ENCODE measurements around the gene TEX22. TPM values are rescaled to one million over a fixed set of nuclear protein-coding genes. Genes with fewer than 3 reads are reported as not detected.

TEX22 gene
- polyA plus RNA-seq, 1 experiment: 0.05 TPM

GRCh38 chr14:105384605-105385321 is 13.6 kb upstream of the TEX22 start:
- H3K4me3 ChIP-seq (ENCODE audit: low read depth, low read length): no peak overlapping the region
- no peak overlapping the region for H3K27ac ChIP-seq (ENCODE audit: low read depth, low read length)
- no peak for DNase-seq (ENCODE audit: low read depth, low spot score)
- H3K9me3 ChIP-seq (ENCODE audit: control insufficient read depth, insufficient read depth, low read length): peaks cover 7% of the 10 kb centered on the region; the same call in 1 of the 2 replicates
- TF ChIP-seq, protein P1, sequence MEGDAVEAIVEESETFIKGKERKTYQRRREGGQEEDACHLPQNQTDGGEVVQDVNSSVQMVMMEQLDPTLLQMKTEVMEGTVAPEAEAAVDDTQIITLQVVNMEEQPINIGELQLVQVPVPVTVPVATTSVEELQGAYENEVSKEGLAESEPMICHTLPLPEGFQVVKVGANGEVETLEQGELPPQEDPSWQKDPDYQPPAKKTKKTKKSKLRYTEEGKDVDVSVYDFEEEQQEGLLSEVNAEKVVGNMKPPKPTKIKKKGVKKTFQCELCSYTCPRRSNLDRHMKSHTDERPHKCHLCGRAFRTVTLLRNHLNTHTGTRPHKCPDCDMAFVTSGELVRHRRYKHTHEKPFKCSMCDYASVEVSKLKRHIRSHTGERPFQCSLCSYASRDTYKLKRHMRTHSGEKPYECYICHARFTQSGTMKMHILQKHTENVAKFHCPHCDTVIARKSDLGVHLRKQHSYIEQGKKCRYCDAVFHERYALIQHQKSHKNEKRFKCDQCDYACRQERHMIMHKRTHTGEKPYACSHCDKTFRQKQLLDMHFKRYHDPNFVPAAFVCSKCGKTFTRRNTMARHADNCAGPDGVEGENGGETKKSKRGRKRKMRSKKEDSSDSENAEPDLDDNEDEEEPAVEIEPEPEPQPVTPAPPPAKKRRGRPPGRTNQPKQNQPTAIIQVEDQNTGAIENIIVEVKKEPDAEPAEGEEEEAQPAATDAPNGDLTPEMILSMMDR (IDR thresholded peaks at IDR 0.05; ENCODE audit: low read depth, low read length): no peak
- no peaks in the 10 kb centered on the region for H3K27me3 ChIP-seq (ENCODE audit: control insufficient read depth, insufficient read depth, low read length)
- POLR2A ChIA-PET: no interaction called here
- CTCF ChIA-PET: no interaction called here

GRCh38 chr14:105385322-105385637 is 13.1 kb upstream of the TEX22 start:
- peaks cover 7% of the 10 kb centered on the region; the same call in 1 of the 2 replicates for H3K9me3 ChIP-seq (ENCODE audit: control insufficient read depth, insufficient read depth, low read length)
- no peak overlapping the region for H3K27ac ChIP-seq (ENCODE audit: low read depth, low read length)
- TF ChIP-seq, protein P1 (IDR thresholded peaks at IDR 0.05; ENCODE audit: low read depth, low read length): no peak
- H3K27me3 ChIP-seq (ENCODE audit: control insufficient read depth, insufficient read depth, low read length): no peaks in the 10 kb centered on the region
- no peak overlapping the region for H3K4me3 ChIP-seq (ENCODE audit: low read depth, low read length)
- ChIA-PET CTCF (no interaction called here), POLR2A (no interaction called here)
- no peak for DNase-seq (ENCODE audit: low read depth, low spot score)

GRCh38 chr14:105385698-105386365 is 12.5 kb upstream of the TEX22 start:
- TF ChIP-seq, protein P1 (IDR thresholded peaks at IDR 0.05; ENCODE audit: low read depth, low read length): no peak
- Histone ChIP-seq H3K4me3 (ENCODE audit: low read depth, low read length) (no peak overlapping the region), H3K27ac (ENCODE audit: low read depth, low read length) (no peak overlapping the region), H3K27me3 (ENCODE audit: control insufficient read depth, insufficient read depth, low read length) (no peaks in the 10 kb centered on the region), H3K9me3 (ENCODE audit: control insufficient read depth, insufficient read depth, low read length) (peaks cover 7% of the 10 kb centered on the region; the same call in 1 of the 2 replicates)
- ChIA-PET POLR2A (no interaction called here), CTCF (no interaction called here)
- no peak for DNase-seq (ENCODE audit: low read depth, low spot score)

- no peak overlapping the region for H3K27ac ChIP-seq (ENCODE audit: low read depth, low read length)
- peaks cover 7% of the 10 kb centered on the region; the same call in 1 of the 2 replicates for H3K9me3 ChIP-seq (ENCODE audit: control insufficient read depth, insufficient read depth, low read length)
- H3K4me3 ChIP-seq (ENCODE audit: low read depth, low read length): no peak overlapping the region
- TF ChIP-seq, protein P1 (IDR thresholded peaks at IDR 0.05; ENCODE audit: low read depth, low read length): no peak
- no peak for DNase-seq (ENCODE audit: low read depth, low spot score)
- POLR2A ChIA-PET: no interaction called here
- H3K27me3 ChIP-seq (ENCODE audit: control insufficient read depth, insufficient read depth, low read length): no peaks in the 10 kb centered on the region
- CTCF ChIA-PET: no interaction called here
Measured at GRCh38 chr14:105386581-105387529, 11.5 kb upstream of the TEX22 start.
